ENCODE measurements around the gene HM13. TPM values are rescaled to one million over a fixed set of nuclear protein-coding genes. Genes with fewer than 3 reads are reported as not detected.

The HM13 gene
- total and polyA plus RNA-seq, 4 donors: 57.6 to 210 (median 99.1) TPM

GRCh38 chr20:31587545-31588389, 73.5 kb downstream of the HM13 start:
- peak overlapping the region; percentile 44 to 72 (median 69) for H3K4me3 ChIP-seq (ENCODE audit: low read depth in 1 of 3, low read length in 3 of 3)
- peak overlapping the region; percentile 48 to 72 for H3K27ac ChIP-seq (ENCODE audit: low read depth in 1 of 2, low read length in 2 of 2)
- H3K9ac ChIP-seq (ENCODE audit: low read depth in 1 of 2, low read length in 2 of 2): no peak overlapping the region
- H3K27me3 ChIP-seq (ENCODE audit: control insufficient read depth in 4 of 4, insufficient read depth in 4 of 4, low read length in 3 of 4): no peaks in the 10 kb centered on the region
- H3K9me3 ChIP-seq (ENCODE audit: control insufficient read depth in 4 of 4, low read length in 3 of 4): no peaks in the 10 kb centered on the region
- peaks cover 0 to 10% (median 2%) of the 10 kb centered on the region in 4 donors for H3K4me1 ChIP-seq (ENCODE audit: control insufficient read depth in 4 of 4, insufficient read depth in 4 of 4, low read length in 3 of 4)
- no peaks in the 10 kb centered on the region for H3K36me3 ChIP-seq (ENCODE audit: control insufficient read depth in 4 of 4, insufficient read depth in 3 of 4, low read depth in 1 of 4, low read length in 3 of 4)
- no peak for TF ChIP-seq GABPA (IDR thresholded peaks at IDR 0.05 in 1 of 2, conservative IDR thresholded peaks at IDR 0.05 in 1 of 2)
- no peak for TF ChIP-seq TAF1 (conservative IDR thresholded peaks at IDR 0.05)
- TF ChIP-seq HNF4G (IDR thresholded peaks at IDR 0.05): no peak
- TF ChIP-seq ATF3 (IDR thresholded peaks at IDR 0.05): no peak
- TF ChIP-seq HNF4A (conservative IDR thresholded peaks at IDR 0.05): no peak
- no peak for TF ChIP-seq EGR1 (IDR thresholded peaks at IDR 0.05; ENCODE audit: low read depth in 2 of 2)
- no peak for TF ChIP-seq JUND (IDR thresholded peaks at IDR 0.05)
- no peak for TF ChIP-seq SP1 (IDR thresholded peaks at IDR 0.05)
- no peak for TF ChIP-seq FOXA2 (IDR thresholded peaks at IDR 0.05)
- no peak for TF ChIP-seq NR2F2 (IDR thresholded peaks at IDR 0.05)
- no peak for TF ChIP-seq REST (IDR thresholded peaks at IDR 0.05)
- no peak for TF ChIP-seq FOXA1 (IDR thresholded peaks at IDR 0.05)
- no peak for TF ChIP-seq CTCF (IDR thresholded peaks at IDR 0.05; ENCODE audit: low read depth, low read length, missing input control)
- no peak for TF ChIP-seq ZBTB33 (IDR thresholded peaks at IDR 0.05)
- TF ChIP-seq MAX (IDR thresholded peaks at IDR 0.05): no peak
- TF ChIP-seq YY1 (IDR thresholded peaks at IDR 0.05): no peak
- TF ChIP-seq RXRA (IDR thresholded peaks at IDR 0.05): no peak
- TF ChIP-seq RAD21 (IDR thresholded peaks at IDR 0.05): no peak
- 7% methylated on average over 76 of the region's 76 CpGs for WGBS
- DNase-seq (ENCODE audit: low spot score): no peak

Measured in liver (tissue), 9 donors.